ENCODE data around the gene FANCB.

FANCB gene

GRCh38 chrX:14819769-14820168 is 53.1 kb downstream of the FANCB start:
- Histone ChIP-seq H3K4me3 (ENCODE audit: severe bottlenecking) (no peak overlapping the region), H3K4me1 (ENCODE audit: insufficient read depth, poor library complexity, severe bottlenecking) (no peaks in the 10 kb centered on the region), H3K27ac (ENCODE audit: poor library complexity, severe bottlenecking) (no peak overlapping the region), H3K9me3 (ENCODE audit: severe bottlenecking) (no peaks in the 10 kb centered on the region), H3K36me3 (ENCODE audit: low read depth) (no peaks in the 10 kb centered on the region), H3K27me3 (ENCODE audit: insufficient read depth, poor library complexity, severe bottlenecking) (no peaks in the 10 kb centered on the region)
- ATAC-seq (ENCODE audit: low read depth) (no peak), DNase-seq (ENCODE audit: low spot score) (no peak)
- TF ChIP-seq CTCF (IDR thresholded peaks at IDR 0.05; ENCODE audit: poor library complexity, severe bottlenecking): no peak

GRCh38 chrX:14817571-14817970 is 55.3 kb downstream of the FANCB start:
- Histone ChIP-seq H3K27ac (ENCODE audit: poor library complexity, severe bottlenecking) (no peak overlapping the region), H3K9me3 (ENCODE audit: severe bottlenecking) (no peaks in the 10 kb centered on the region), H3K27me3 (ENCODE audit: insufficient read depth, poor library complexity, severe bottlenecking) (no peaks in the 10 kb centered on the region), H3K36me3 (ENCODE audit: low read depth) (no peaks in the 10 kb centered on the region), H3K4me3 (ENCODE audit: severe bottlenecking) (no peak overlapping the region), H3K4me1 (ENCODE audit: insufficient read depth, poor library complexity, severe bottlenecking) (no peaks in the 10 kb centered on the region)
- ATAC-seq (ENCODE audit: low read depth): no peak
- no peak for TF ChIP-seq CTCF (IDR thresholded peaks at IDR 0.05; ENCODE audit: poor library complexity, severe bottlenecking)
- DNase-seq (ENCODE audit: low spot score): no peak

- DNase-seq (ENCODE audit: low spot score): no peak
- peak; percentile 68; the same call in 2 of the 3 replicates for ATAC-seq (ENCODE audit: low read depth)
- Histone ChIP-seq H3K4me1 (ENCODE audit: insufficient read depth, poor library complexity, severe bottlenecking) (peaks cover 7% of the 10 kb centered on the region), H3K27ac (ENCODE audit: poor library complexity, severe bottlenecking) (peak overlapping the region; percentile 55), H3K9me3 (ENCODE audit: severe bottlenecking) (no peaks in the 10 kb centered on the region), H3K36me3 (ENCODE audit: low read depth) (no peaks in the 10 kb centered on the region), H3K4me3 (ENCODE audit: severe bottlenecking) (no peak overlapping the region), H3K27me3 (ENCODE audit: insufficient read depth, poor library complexity, severe bottlenecking) (no peaks in the 10 kb centered on the region)
- TF ChIP-seq CTCF (IDR thresholded peaks at IDR 0.05; ENCODE audit: poor library complexity, severe bottlenecking): no peak
These were observed 69.7 kb downstream of the FANCB start for GRCh38 chrX:14802943-14803710.

GRCh38 chrX:14801136-14801535 is 71.7 kb downstream of the FANCB start:
- Histone ChIP-seq H3K36me3 (ENCODE audit: low read depth) (no peaks in the 10 kb centered on the region), H3K27me3 (ENCODE audit: insufficient read depth, poor library complexity, severe bottlenecking) (no peaks in the 10 kb centered on the region), H3K4me1 (ENCODE audit: insufficient read depth, poor library complexity, severe bottlenecking) (peaks cover 7% of the 10 kb centered on the region), H3K27ac (ENCODE audit: poor library complexity, severe bottlenecking) (peak overlapping the region; percentile 55), H3K9me3 (ENCODE audit: severe bottlenecking) (no peaks in the 10 kb centered on the region), H3K4me3 (ENCODE audit: severe bottlenecking) (no peak overlapping the region)
- DNase-seq (ENCODE audit: low spot score): no peak
- no peak for TF ChIP-seq CTCF (IDR thresholded peaks at IDR 0.05; ENCODE audit: poor library complexity, severe bottlenecking)
- ATAC-seq (ENCODE audit: low read depth): peak; percentile 82

- TF ChIP-seq CTCF (IDR thresholded peaks at IDR 0.05; ENCODE audit: poor library complexity, severe bottlenecking): no peak
- Histone ChIP-seq H3K9me3 (ENCODE audit: severe bottlenecking) (no peaks in the 10 kb centered on the region), H3K4me1 (ENCODE audit: insufficient read depth, poor library complexity, severe bottlenecking) (peaks cover 7% of the 10 kb centered on the region), H3K36me3 (ENCODE audit: low read depth) (no peaks in the 10 kb centered on the region), H3K27ac (ENCODE audit: poor library complexity, severe bottlenecking) (no peak overlapping the region), H3K4me3 (ENCODE audit: severe bottlenecking) (no peak overlapping the region), H3K27me3 (ENCODE audit: insufficient read depth, poor library complexity, severe bottlenecking) (no peaks in the 10 kb centered on the region)
- ATAC-seq (ENCODE audit: low read depth) (no peak), DNase-seq (ENCODE audit: low spot score) (no peak)
These were observed 74.0 kb downstream of the FANCB start for GRCh38 chrX:14798805-14799397.

Measured in RWPE2 (cell line).